ENCODE measurements around the gene CHCHD6. TPM values are rescaled to one million over a fixed set of nuclear protein-coding genes. Genes with fewer than 3 reads are reported as not detected.

Gene CHCHD6
- total RNA-seq, 1 experiment from 2014 or later: 40.9 TPM

GRCh38 chr3:126917232-126917804, 213.3 kb downstream of the CHCHD6 start:
- Mint-ChIP-seq H3K36me3 (peaks cover 11% of the 10 kb centered on the region), H3K27me3 (ENCODE audit: low read depth) (no peaks in the 10 kb centered on the region), H3K9me3 (peaks cover 13% of the 10 kb centered on the region), H3K4me3 (no peak overlapping the region), H3K4me1 (no peaks in the 10 kb centered on the region), H3K27ac (no peak overlapping the region)
- ChIA-PET POLR2A (no interaction called here), CTCF (interaction anchor here (1.0 kb wide), 1 partner anchor 22 kb away, joined by 4 read pairs; no protein-coding TSS in a partner anchor)
- TF ChIP-seq ZNF263 (CRISPR knock-in tag; IDR thresholded peaks at IDR 0.05; ENCODE audit: low read depth) (no peak), IRF1 (CRISPR knock-in tag; IDR thresholded peaks at IDR 0.05) (no peak), FOXK1 (CRISPR knock-in tag; IDR thresholded peaks at IDR 0.05) (no peak), ELF4 (CRISPR knock-in tag; IDR thresholded peaks at IDR 0.05; ENCODE audit: low read depth) (no peak), ZNF425 (CRISPR knock-in tag; conservative IDR thresholded peaks at IDR 0.05) (no peak), CREB1 (CRISPR knock-in tag; IDR thresholded peaks at IDR 0.05) (no peak), ZBTB43 (CRISPR knock-in tag; IDR thresholded peaks at IDR 0.05) (no peak), USF1 (CRISPR knock-in tag; IDR thresholded peaks at IDR 0.05) (no peak)
- DNase-seq (ENCODE audit: low spot score): no peak
- ATAC-seq: no peak

GRCh38 chr3:126918355-126918821, 214.3 kb downstream of the CHCHD6 start:
- Mint-ChIP-seq H3K27ac (no peak overlapping the region), H3K36me3 (peaks cover 11% of the 10 kb centered on the region), H3K9me3 (peaks cover 13% of the 10 kb centered on the region), H3K4me3 (no peak overlapping the region), H3K4me1 (no peaks in the 10 kb centered on the region), H3K27me3 (ENCODE audit: low read depth) (no peaks in the 10 kb centered on the region)
- ChIA-PET POLR2A (interaction anchor here (0.6 kb wide), 1 partner anchor 156 kb away, joined by 3 read pairs; no protein-coding TSS in a partner anchor), CTCF (no interaction called here)
- DNase-seq (ENCODE audit: low spot score) (no peak), ATAC-seq (no peak)
- TF ChIP-seq CDX4 (CRISPR knock-in tag; IDR thresholded peaks at IDR 0.05; ENCODE audit: borderline replicate concordance): no peak
- TF ChIP-seq ARID4B (CRISPR knock-in tag; IDR thresholded peaks at IDR 0.05; ENCODE audit: borderline replicate concordance): no peak
- TF ChIP-seq KAT7 (CRISPR knock-in tag; IDR thresholded peaks at IDR 0.05; ENCODE audit: borderline replicate concordance): no peak
- TF ChIP-seq FOXK1 (CRISPR knock-in tag; IDR thresholded peaks at IDR 0.05): no peak
- TF ChIP-seq ZSCAN18 (CRISPR knock-in tag; IDR thresholded peaks at IDR 0.05): no peak
- TF ChIP-seq GRHL2 (CRISPR knock-in tag; IDR thresholded peaks at IDR 0.05; ENCODE audit: insufficient replicate concordance, severe bottlenecking): no peak
- TF ChIP-seq MXD4 (CRISPR knock-in tag; IDR thresholded peaks at IDR 0.05; ENCODE audit: borderline replicate concordance): no peak
- TF ChIP-seq ZNF425 (CRISPR knock-in tag; conservative IDR thresholded peaks at IDR 0.05): no peak
- TF ChIP-seq ZBTB21 (CRISPR knock-in tag; IDR thresholded peaks at IDR 0.05; ENCODE audit: borderline replicate concordance): no peak
- no peak for TF ChIP-seq SMAD4 (CRISPR knock-in tag; IDR thresholded peaks at IDR 0.05)
- TF ChIP-seq OVOL2 (CRISPR knock-in tag; IDR thresholded peaks at IDR 0.05; ENCODE audit: borderline replicate concordance): no peak

All from WTC11 (cell line).